HCT116 (cell line): ENCODE results near the gene AK2. TPM values are rescaled to one million over a fixed set of nuclear protein-coding genes. Genes with fewer than 3 reads are reported as not detected.

Experiments
- ATAC-seq: fragments of 200-7000 bp; cut with Tn5 transposase; 2 replicates; pipeline ENCODE4 v1.9.1; 2020; ENCODE audit warnings: mild to moderate bottlenecking, moderate library complexity
- BruUV-seq: library from RNA; stranded (reverse); fragments of 400-500 nt; replicated peaks from 2 replicates; lab custom pipeline; 2021; lab: Mats Ljungman, UMichigan
- CTCF ChIA-PET: fragments of 300-600 bp; sonication (Branson Sonifier 250); formaldehyde crosslinking; loops from one replicate; lab custom pipeline; 2021; ENCODE audit warnings: antibody characterized with exemption; lab: Charles Lee
- POLR2A ChIA-PET: fragments of 300-600, 350-600 bp; sonication (Branson Sonifier 250); formaldehyde crosslinking; loops from one replicate; lab custom pipeline; 2021; ENCODE audit warnings: antibody characterized with exemption; lab: Charles Lee
- RAD21 ChIA-PET, 2 experiments: fragments of 300-600 bp; sonication (Branson Sonifier 250); formaldehyde crosslinking; loops; one replicate each; lab custom pipeline; 2023; ENCODE audit warnings: low total read pairs in 2 of 2; ENCODE audit not compliant: uncharacterized antibody in 2 of 2, unreplicated experiment in 2 of 2, low non-redundant PET in 1 of 2; lab: Charles Lee
- DNase-seq: peaks from one replicate; pipeline ENCODE4 v3.0.0-alpha.2; 2010; ENCODE audit warnings: low read depth, low spot score
- H2AFZ ChIP-seq: fragments of 200-600 bp; shearing (Covaris generic), sonication (generic); 2 replicates; pipeline ENCODE4 v1.6.1; 2017; ENCODE audit warnings: low read depth, mixed run types, mixed read lengths, antibody characterized with exemption, low read length; ENCODE audit not compliant: poor library complexity, severe bottlenecking
- H3K27ac ChIP-seq: 2 replicates; pipeline ENCODE4 v1.5.1; 2012; ENCODE audit warnings: low read depth, low read length
- H3K27me3 ChIP-seq: fragments of 200-600 bp; sonication (generic); 2 replicates; pipeline ENCODE4 v1.6.1; 2016; ENCODE audit warnings: mixed run types, low read length, mixed read lengths; ENCODE audit not compliant: insufficient read depth
- H3K36me3 ChIP-seq, 2 experiments: fragments of 200-500 bp in 1 of 2; fragments of 200-600 bp in 1 of 2; sonication (Bioruptor generic) in 1 of 2; sonication (generic) in 1 of 2; 2 replicates each; pipeline versions ENCODE4 v1.5.1 to v1.6.1; 2014 to 2016; ENCODE audit warnings: low read length in 2 of 2, inconsistent platforms in 1 of 2, mixed read lengths in 1 of 2, mixed run types in 1 of 2; ENCODE audit not compliant: insufficient read depth in 2 of 2, control insufficient read depth in 1 of 2
- H3K4me1 ChIP-seq, 2 experiments: fragments of 200-600 bp in 1 of 2; sonication (generic) in 1 of 2; 2 replicates each; pipeline versions ENCODE4 v1.5.1 to v1.6.1; 2012 to 2017; ENCODE audit warnings: low read length in 2 of 2, inconsistent platforms in 1 of 2, mild to moderate bottlenecking in 1 of 2, mixed read lengths in 1 of 2, mixed run types in 1 of 2, moderate library complexity in 1 of 2; ENCODE audit not compliant: insufficient read depth in 2 of 2, control insufficient read depth in 1 of 2
- H3K4me2 ChIP-seq: fragments of 200-600 bp; sonication (generic); 2 replicates; pipeline ENCODE4 v1.6.1; 2017; ENCODE audit warnings: mixed run types, low read length, mixed read lengths
- H3K4me3 ChIP-seq, 2 experiments: fragments of 200-600 bp in 1 of 2; sonication (generic) in 1 of 2; replicated peaks in 1 of 2; 2 replicates each; pipeline ENCODE4 v1.5.1; 2011 to 2016; ENCODE audit warnings: low read length in 2 of 2, control low read depth in 1 of 2, low read depth in 1 of 2, mild to moderate bottlenecking in 1 of 2, mixed read lengths in 1 of 2, mixed run types in 1 of 2
- H3K79me2 ChIP-seq: fragments of 200-600 bp; sonication (generic); 2 replicates; pipeline ENCODE4 v1.6.1; 2017; ENCODE audit warnings: mild to moderate bottlenecking, mixed run types, low read length, moderate library complexity, mixed read lengths; ENCODE audit not compliant: insufficient read depth
- H3K9ac ChIP-seq: fragments of 200-600 bp; sonication (generic); 2 replicates; pipeline ENCODE4 v1.6.1; 2016; ENCODE audit warnings: low read length, mixed read lengths
- H3K9me2 ChIP-seq: fragments of 200-600 bp; sonication (generic), shearing (Covaris generic); 2 replicates; pipeline ENCODE4 v1.6.1; 2017; ENCODE audit warnings: mixed run types, mild to moderate bottlenecking, moderate library complexity; ENCODE audit not compliant: insufficient read depth
- H3K9me3 ChIP-seq, 2 experiments: fragments of 200-500 bp in 1 of 2; fragments of 200-600 bp in 1 of 2; sonication (Bioruptor generic) in 1 of 2; sonication (generic) in 1 of 2; 2 replicates each; pipeline ENCODE4 v1.6.1; 2014 to 2017; ENCODE audit warnings: low read length in 2 of 2, mixed read lengths in 2 of 2, inconsistent platforms in 1 of 2, low read depth in 1 of 2, mild to moderate bottlenecking in 1 of 2, mixed run types in 1 of 2, moderate library complexity in 1 of 2; ENCODE audit not compliant: control insufficient read depth in 1 of 2, insufficient read depth in 1 of 2
- H4K20me1 ChIP-seq: fragments of 200-600 bp; sonication (generic), shearing (Covaris generic); 2 replicates; pipeline ENCODE4 v1.6.1; 2017; ENCODE audit warnings: mixed run types, mild to moderate bottlenecking, moderate library complexity; ENCODE audit not compliant: insufficient read depth
- CEBPB ChIP-seq: IDR thresholded peaks from 2 replicates; pipeline ENCODE4 v1.6.1; 2012; ENCODE audit warnings: low read depth
- ELF1 ChIP-seq: IDR thresholded peaks from 2 replicates; pipeline ENCODE4 v1.6.1; 2012; ENCODE audit warnings: low read depth, borderline replicate concordance
- EZH2phosphoT487 ChIP-seq: fragments of 200-600 bp; IDR thresholded peaks from 2 replicates; pipeline ENCODE4 v1.6.1; 2018; ENCODE audit warnings: antibody characterized with exemption, borderline replicate concordance
- FOSL1 ChIP-seq: IDR thresholded peaks from 2 replicates; pipeline ENCODE4 v1.6.1; 2012; ENCODE audit warnings: low read depth
- JUND ChIP-seq: IDR thresholded peaks from 2 replicates; pipeline ENCODE4 v1.6.1; 2012
- POLR2A ChIP-seq: IDR thresholded peaks from 2 replicates; pipeline ENCODE4 v1.7.0; 2011; ENCODE audit warnings: borderline replicate concordance; ENCODE audit not compliant: insufficient read depth, insufficient read length; ENCODE audit errors: extremely low read depth
- SIN3A ChIP-seq: IDR thresholded peaks from 2 replicates; pipeline ENCODE4 v1.6.1; 2012; ENCODE audit warnings: low read depth
- SP1 ChIP-seq: IDR thresholded peaks from 2 replicates; pipeline ENCODE4 v1.6.1; 2012; ENCODE audit warnings: low read depth
- SRF ChIP-seq: IDR thresholded peaks from 2 replicates; pipeline ENCODE4 v1.6.1; 2012; ENCODE audit warnings: low read depth
- YY1 ChIP-seq: IDR thresholded peaks from 2 replicates; pipeline ENCODE4 v1.6.1; 2011; ENCODE audit warnings: low read length, low read depth, moderate library complexity, mild to moderate bottlenecking; ENCODE audit not compliant: insufficient replicate concordance; ENCODE audit errors: extremely low read depth
- ZFX ChIP-seq: fragments of 450-650 bp; IDR thresholded peaks from 2 replicates; pipeline ENCODE4 v1.6.1; 2017
- intact Hi-C: fragments of 100-400 bp; cut with micrococcal nuclease; formaldehyde crosslinking; loops from 2 replicates; pipeline ENCODE4 v1.10.0; 2022
- total RNA-seq: library from RNA; stranded (reverse); gene quantifications from one replicate; pipeline ENCODE4 v1.2.1, GENCODE V29; 2021; ENCODE audit not compliant: unreplicated experiment
- TF ChIP-seq, protein P1 (sequence below), 3 experiments: fragments of 200-600 bp in 1 of 3; sonication (generic) in 1 of 3; IDR thresholded peaks in 2 of 3; conservative IDR thresholded peaks in 1 of 3; 2 replicates each; pipeline ENCODE4 v1.5.1; 2012 to 2017; ENCODE audit warnings: low read depth in 2 of 3, low read length in 2 of 3, antibody characterized with exemption in 1 of 3, borderline replicate concordance in 1 of 3, control low read depth in 1 of 3, mild to moderate bottlenecking in 1 of 3, mixed read lengths in 1 of 3, mixed run types in 1 of 3, moderate library complexity in 1 of 3; ENCODE audit not compliant: insufficient read depth in 1 of 3
- TF ChIP-seq, protein P2 (sequence below): IDR thresholded peaks from 2 replicates; pipeline ENCODE4 v1.6.1; 2012; ENCODE audit warnings: low read depth

AK2 gene
- total RNA-seq, 1 experiment from 2014 or later, result 233 TPM

DNA sequence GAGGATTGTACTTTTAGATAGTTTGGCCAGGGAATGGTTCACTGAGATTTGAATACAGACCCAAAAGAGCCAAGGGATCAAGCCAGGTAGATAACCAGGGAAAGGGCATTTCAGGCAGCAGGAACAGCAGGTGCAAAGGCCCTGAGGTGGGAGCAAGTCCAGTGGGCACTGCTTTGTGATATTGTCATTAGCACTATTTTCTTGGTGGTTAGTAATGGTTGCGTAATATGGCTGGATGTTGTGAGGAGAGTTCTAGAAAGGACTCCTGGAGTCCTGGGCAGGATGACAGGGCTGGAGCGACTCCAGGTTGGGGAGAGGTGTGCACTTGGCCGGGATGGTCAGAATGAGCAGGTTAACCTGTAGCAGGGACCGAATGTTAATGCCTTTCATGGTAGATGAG lies 48.6 kb upstream of the AK2 start:
- no peaks in the 10 kb centered on the region for H3K79me2 ChIP-seq
- no peaks in the 10 kb centered on the region for H3K9me2 ChIP-seq
- H3K9ac ChIP-seq, result no peak overlapping the region
- ATAC-seq (no peak), DNase-seq (no peak)
- H3K4me2 ChIP-seq, result no peak overlapping the region
- no peak overlapping the region for H3K4me3 ChIP-seq
- TF ChIP-seq FOSL1 (no peak), CEBPB (no peak), EZH2phosphoT487 (no peak), JUND (no peak), SP1 (no peak), SRF (no peak), YY1 (no peak), ZFX (no peak), POLR2A (no peak), SIN3A (no peak), ELF1 (no peak)
- TF ChIP-seq, protein P1, sequence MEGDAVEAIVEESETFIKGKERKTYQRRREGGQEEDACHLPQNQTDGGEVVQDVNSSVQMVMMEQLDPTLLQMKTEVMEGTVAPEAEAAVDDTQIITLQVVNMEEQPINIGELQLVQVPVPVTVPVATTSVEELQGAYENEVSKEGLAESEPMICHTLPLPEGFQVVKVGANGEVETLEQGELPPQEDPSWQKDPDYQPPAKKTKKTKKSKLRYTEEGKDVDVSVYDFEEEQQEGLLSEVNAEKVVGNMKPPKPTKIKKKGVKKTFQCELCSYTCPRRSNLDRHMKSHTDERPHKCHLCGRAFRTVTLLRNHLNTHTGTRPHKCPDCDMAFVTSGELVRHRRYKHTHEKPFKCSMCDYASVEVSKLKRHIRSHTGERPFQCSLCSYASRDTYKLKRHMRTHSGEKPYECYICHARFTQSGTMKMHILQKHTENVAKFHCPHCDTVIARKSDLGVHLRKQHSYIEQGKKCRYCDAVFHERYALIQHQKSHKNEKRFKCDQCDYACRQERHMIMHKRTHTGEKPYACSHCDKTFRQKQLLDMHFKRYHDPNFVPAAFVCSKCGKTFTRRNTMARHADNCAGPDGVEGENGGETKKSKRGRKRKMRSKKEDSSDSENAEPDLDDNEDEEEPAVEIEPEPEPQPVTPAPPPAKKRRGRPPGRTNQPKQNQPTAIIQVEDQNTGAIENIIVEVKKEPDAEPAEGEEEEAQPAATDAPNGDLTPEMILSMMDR (IDR thresholded peaks at IDR 0.05 in 2 of 3, conservative IDR thresholded peaks at IDR 0.05 in 1 of 3; ENCODE audit: borderline replicate concordance in 1 of 3, insufficient read depth in 1 of 3, low read depth in 2 of 3, low read length in 2 of 3), result no peak
- TF ChIP-seq, protein P2, sequence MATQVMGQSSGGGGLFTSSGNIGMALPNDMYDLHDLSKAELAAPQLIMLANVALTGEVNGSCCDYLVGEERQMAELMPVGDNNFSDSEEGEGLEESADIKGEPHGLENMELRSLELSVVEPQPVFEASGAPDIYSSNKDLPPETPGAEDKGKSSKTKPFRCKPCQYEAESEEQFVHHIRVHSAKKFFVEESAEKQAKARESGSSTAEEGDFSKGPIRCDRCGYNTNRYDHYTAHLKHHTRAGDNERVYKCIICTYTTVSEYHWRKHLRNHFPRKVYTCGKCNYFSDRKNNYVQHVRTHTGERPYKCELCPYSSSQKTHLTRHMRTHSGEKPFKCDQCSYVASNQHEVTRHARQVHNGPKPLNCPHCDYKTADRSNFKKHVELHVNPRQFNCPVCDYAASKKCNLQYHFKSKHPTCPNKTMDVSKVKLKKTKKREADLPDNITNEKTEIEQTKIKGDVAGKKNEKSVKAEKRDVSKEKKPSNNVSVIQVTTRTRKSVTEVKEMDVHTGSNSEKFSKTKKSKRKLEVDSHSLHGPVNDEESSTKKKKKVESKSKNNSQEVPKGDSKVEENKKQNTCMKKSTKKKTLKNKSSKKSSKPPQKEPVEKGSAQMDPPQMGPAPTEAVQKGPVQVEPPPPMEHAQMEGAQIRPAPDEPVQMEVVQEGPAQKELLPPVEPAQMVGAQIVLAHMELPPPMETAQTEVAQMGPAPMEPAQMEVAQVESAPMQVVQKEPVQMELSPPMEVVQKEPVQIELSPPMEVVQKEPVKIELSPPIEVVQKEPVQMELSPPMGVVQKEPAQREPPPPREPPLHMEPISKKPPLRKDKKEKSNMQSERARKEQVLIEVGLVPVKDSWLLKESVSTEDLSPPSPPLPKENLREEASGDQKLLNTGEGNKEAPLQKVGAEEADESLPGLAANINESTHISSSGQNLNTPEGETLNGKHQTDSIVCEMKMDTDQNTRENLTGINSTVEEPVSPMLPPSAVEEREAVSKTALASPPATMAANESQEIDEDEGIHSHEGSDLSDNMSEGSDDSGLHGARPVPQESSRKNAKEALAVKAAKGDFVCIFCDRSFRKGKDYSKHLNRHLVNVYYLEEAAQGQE, result no peak
- ChIA-PET POLR2A (no interaction called here), RAD21 (no interaction called here), CTCF (interaction anchor here (2.0 kb wide), 1 partner anchor 209 kb away, joined by 27 read pairs; no protein-coding TSS in a partner anchor)
- H3K4me1 ChIP-seq, result peaks cover 5 to 16% of the 10 kb centered on the region in 2 experiments
- H4K20me1 ChIP-seq, result no peaks in the 10 kb centered on the region
- H3K27me3 ChIP-seq, result no peaks in the 10 kb centered on the region
- intact Hi-C loops, result no loop called here
- no peak overlapping the region for H2AFZ ChIP-seq
- H3K27ac ChIP-seq, result no peak overlapping the region
- BruUV-seq, result no TSS peak
- H3K9me3 ChIP-seq, result no peaks in the 10 kb centered on the region
- H3K36me3 ChIP-seq, result no peaks in the 10 kb centered on the region
